Sigmoid colon (tissue), 4 donors: Measurements from ENCODE around the gene DPEP2NB.

Experiments used
- EP300 ChIP-seq, 4 donors: sonication (generic); formaldehyde crosslinking; IDR thresholded peaks; one replicate each; pipeline ENCODE4 v1.6.1; 2017; ENCODE audit warnings: antibody characterized with exemption in 4 of 4
- POLR2A ChIP-seq, 2 donors: fragments of 450-650 bp; IDR thresholded peaks; one replicate each; pipeline ENCODE4 v1.6.1; 2016; ENCODE audit warnings: antibody characterized with exemption in 2 of 2, mild to moderate bottlenecking in 2 of 2, moderate library complexity in 2 of 2
- POLR2AphosphoS5 ChIP-seq, 4 donors: sonication (generic); formaldehyde crosslinking; IDR thresholded peaks; one replicate each; pipeline ENCODE4 v1.6.1; 2017; ENCODE audit warnings: antibody characterized with exemption in 4 of 4
- TF ChIP-seq, protein P1 (sequence below), 4 experiments: fragments of 450-650 bp in 3 of 4; fragments of 200-600 bp in 1 of 4; IDR thresholded peaks; one replicate each; pipeline ENCODE4 v1.5.1; 2016 to 2019; ENCODE audit warnings: antibody characterized with exemption in 4 of 4, mild to moderate bottlenecking in 3 of 4, moderate library complexity in 2 of 4

GRCh38 chr16:67987460-67988160, 28.1 kb downstream of the DPEP2NB start:
- TF ChIP-seq, protein P1, sequence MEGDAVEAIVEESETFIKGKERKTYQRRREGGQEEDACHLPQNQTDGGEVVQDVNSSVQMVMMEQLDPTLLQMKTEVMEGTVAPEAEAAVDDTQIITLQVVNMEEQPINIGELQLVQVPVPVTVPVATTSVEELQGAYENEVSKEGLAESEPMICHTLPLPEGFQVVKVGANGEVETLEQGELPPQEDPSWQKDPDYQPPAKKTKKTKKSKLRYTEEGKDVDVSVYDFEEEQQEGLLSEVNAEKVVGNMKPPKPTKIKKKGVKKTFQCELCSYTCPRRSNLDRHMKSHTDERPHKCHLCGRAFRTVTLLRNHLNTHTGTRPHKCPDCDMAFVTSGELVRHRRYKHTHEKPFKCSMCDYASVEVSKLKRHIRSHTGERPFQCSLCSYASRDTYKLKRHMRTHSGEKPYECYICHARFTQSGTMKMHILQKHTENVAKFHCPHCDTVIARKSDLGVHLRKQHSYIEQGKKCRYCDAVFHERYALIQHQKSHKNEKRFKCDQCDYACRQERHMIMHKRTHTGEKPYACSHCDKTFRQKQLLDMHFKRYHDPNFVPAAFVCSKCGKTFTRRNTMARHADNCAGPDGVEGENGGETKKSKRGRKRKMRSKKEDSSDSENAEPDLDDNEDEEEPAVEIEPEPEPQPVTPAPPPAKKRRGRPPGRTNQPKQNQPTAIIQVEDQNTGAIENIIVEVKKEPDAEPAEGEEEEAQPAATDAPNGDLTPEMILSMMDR (IDR thresholded peaks at IDR 0.05), result no peak
- TF ChIP-seq POLR2AphosphoS5 (IDR thresholded peaks at IDR 0.05) (no peak), EP300 (IDR thresholded peaks at IDR 0.05) (no peak), POLR2A (IDR thresholded peaks at IDR 0.05) (no peak)
